Ecto neural progenitor cell (in vitro differentiated cells): Measurements from ENCODE around the gene CKMT2.

Source experiments
- DNase-seq: peaks from one replicate; pipeline ENCODE4 v3.0.0-alpha.2; 2018; ENCODE audit warnings: low spot score

Gene CKMT2

GRCh38 chr5:81308836-81309235 lies 75.7 kb downstream of the CKMT2 start:
- DNase-seq, result no peak

- DNase-seq, result no peak
These were observed 77.4 kb downstream of the CKMT2 start for GRCh38 chr5:81310402-81311063.

GRCh38 chr5:81313278-81313677 lies 80.2 kb downstream of the CKMT2 start:
- no peak for DNase-seq

DNA sequence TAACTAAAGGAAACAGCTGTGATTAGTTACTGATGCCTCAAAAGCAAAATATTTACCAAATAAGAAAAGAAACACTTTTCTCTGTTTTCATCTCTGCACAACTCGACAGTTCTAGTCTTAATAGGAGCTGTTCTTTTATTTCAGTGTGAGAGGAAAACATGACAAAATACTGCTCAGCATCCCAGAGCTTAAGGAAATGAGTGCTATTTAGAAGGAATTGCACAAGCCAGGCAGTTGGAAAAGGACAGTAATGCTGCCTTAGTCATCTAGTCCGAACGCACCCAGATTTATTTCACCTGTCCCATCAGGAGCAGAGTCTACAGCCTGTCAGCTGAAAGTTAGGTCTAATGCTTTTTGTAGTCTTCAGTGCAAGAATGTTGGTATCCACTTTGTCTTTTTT lies 80.6 kb downstream of the CKMT2 start:
- DNase-seq, result no peak

- DNase-seq, result no peak
These were observed 81.5 kb downstream of the CKMT2 start for GRCh38 chr5:81314581-81314980.

DNA sequence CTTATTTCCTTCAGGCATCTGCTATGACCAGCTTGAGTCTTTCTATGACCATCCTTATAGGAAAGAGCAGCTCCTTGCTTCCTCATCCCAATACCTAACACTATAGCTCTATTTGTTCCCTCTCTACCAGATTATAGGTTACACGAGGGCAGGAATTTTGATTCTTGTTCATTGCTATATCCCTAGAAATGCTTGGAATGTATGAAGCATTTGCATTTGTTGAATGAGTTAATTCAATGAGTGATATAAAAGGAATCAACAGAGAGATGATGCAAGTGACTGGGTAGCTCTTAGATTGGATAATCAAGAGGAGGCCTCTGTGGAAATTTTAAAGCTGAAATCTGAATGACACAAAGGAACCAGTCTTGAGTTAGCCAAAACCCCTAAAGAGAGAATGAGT lies 82.2 kb downstream of the CKMT2 start:
- no peak for DNase-seq

GRCh38 chr5:81315830-81316229 lies 82.7 kb downstream of the CKMT2 start:
- DNase-seq, result no peak
